ENCODE data around the gene STAU1. TPM values are rescaled to one million over a fixed set of nuclear protein-coding genes. Genes with fewer than 3 reads are reported as not detected.

Gene STAU1
- total and polyA plus RNA-seq, 7 donors = 51.9 to 110 (median 82.8) TPM

DNA sequence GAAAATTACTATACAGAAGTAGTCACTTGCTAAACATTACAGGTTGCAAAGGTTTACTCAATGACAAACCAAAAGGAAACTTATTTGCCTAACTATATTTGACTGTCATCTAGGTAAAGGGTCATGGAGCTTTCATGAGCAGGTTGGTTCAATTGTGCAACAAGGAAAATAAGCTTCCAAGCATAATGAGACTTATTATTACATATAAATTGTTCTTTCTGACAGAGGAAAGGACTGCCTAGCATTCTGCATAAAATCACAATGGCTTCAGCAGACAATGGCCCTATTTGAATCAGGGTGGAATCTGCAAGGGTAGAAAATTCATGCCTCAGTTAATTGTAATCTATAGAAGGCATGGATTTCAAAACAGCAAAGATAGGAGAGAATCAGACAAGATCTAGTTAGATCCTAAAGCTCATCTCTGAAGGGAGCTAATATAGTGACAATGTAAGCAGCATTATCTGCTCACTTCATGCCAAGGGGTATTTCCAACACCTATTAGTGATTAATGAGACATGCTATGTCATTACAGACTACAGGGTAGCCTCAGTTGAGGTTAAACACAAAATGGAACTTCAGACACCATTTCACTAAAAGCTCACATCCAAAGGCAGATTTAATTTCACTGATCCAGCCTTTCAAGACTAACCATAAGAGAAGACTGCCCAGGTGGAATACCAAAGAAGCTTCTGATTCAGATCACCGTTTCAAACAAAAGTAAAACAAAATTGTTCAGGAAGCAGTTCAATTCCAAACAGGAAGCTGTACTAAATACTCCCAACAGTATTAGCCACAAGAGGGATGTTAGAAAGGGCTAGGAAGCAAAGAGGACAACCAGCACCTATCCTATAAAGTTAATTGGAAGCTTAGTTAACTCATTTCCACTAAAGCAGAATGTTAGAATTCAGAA, 8.5 kb downstream of the STAU1 start:
- intact Hi-C loops (cut with DNase I) = no loop called here
- TF ChIP-seq EP300 (IDR thresholded peaks at IDR 0.05) (no peak), POLR2A (IDR thresholded peaks at IDR 0.05) (no peak)
- TF ChIP-seq, protein P1, sequence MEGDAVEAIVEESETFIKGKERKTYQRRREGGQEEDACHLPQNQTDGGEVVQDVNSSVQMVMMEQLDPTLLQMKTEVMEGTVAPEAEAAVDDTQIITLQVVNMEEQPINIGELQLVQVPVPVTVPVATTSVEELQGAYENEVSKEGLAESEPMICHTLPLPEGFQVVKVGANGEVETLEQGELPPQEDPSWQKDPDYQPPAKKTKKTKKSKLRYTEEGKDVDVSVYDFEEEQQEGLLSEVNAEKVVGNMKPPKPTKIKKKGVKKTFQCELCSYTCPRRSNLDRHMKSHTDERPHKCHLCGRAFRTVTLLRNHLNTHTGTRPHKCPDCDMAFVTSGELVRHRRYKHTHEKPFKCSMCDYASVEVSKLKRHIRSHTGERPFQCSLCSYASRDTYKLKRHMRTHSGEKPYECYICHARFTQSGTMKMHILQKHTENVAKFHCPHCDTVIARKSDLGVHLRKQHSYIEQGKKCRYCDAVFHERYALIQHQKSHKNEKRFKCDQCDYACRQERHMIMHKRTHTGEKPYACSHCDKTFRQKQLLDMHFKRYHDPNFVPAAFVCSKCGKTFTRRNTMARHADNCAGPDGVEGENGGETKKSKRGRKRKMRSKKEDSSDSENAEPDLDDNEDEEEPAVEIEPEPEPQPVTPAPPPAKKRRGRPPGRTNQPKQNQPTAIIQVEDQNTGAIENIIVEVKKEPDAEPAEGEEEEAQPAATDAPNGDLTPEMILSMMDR (IDR thresholded peaks at IDR 0.05) = no peak
- Histone ChIP-seq H3K27me3 (no peaks in the 10 kb centered on the region), H3K9me3 (no peaks in the 10 kb centered on the region), H3K4me3 (no peak overlapping the region), H3K36me3 (no peaks in the 10 kb centered on the region), H3K4me1 (peaks cover 0 to 65% (median 54%) of the 10 kb centered on the region in 4 donors), H3K27ac (peak overlapping the region in 1 of 4 donors; percentile 8)
- DNase-seq = no peak
- 18 to 20% methylated on average over 1 of the region's 1 CpG for WGBS, 2 donors

GRCh38 chr20:49174183-49174582, 14.0 kb downstream of the STAU1 start:
- Histone ChIP-seq H3K27ac (no peak overlapping the region), H3K36me3 (no peaks in the 10 kb centered on the region), H3K4me3 (no peak overlapping the region), H3K9me3 (no peaks in the 10 kb centered on the region), H3K27me3 (no peaks in the 10 kb centered on the region), H3K4me1 (peaks cover 0 to 38% (median 27%) of the 10 kb centered on the region in 4 donors)
- WGBS, 2 donors = 94 to 95% methylated on average over 6 of the region's 6 CpGs
- TF ChIP-seq, protein P1 (IDR thresholded peaks at IDR 0.05) = no peak
- intact Hi-C loops (cut with DNase I) = no loop called here
- no peak for DNase-seq

GRCh38 chr20:49172413-49172812, 15.7 kb downstream of the STAU1 start:
- no peak for DNase-seq
- peaks cover 0 to 51% (median 38%) of the 10 kb centered on the region in 4 donors for H3K4me1 ChIP-seq
- 20 to 28% methylated on average over 1 of the region's 1 CpG for WGBS, 2 donors
- no peak for TF ChIP-seq POLR2AphosphoS5 (IDR thresholded peaks at IDR 0.05)
- TF ChIP-seq, protein P1 (IDR thresholded peaks at IDR 0.05) = no peak
- H3K36me3 ChIP-seq = no peaks in the 10 kb centered on the region
- H3K9me3 ChIP-seq = no peaks in the 10 kb centered on the region
- H3K27me3 ChIP-seq = no peaks in the 10 kb centered on the region
- intact Hi-C loops (cut with DNase I) = no loop called here
- no peak overlapping the region for H3K27ac ChIP-seq
- no peak overlapping the region for H3K4me3 ChIP-seq

DNA sequence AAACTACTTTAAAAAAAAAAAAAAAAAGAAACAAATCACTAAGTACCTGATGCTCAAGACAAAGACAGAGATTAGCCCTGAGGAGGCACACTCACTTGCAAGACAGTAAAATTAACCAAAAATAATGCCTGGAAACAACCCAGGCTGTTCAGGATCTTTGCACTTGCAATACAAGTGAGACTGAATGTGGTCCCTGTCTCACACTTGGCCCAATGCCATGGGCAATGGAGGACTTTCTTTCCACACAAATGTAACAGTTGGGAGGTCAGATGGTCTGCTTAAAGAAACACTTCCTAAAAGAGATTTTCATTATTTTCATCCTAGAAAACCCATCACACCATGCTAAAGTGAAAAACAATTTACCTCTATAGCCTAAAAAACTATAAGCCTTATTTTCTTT, 16.2 kb downstream of the STAU1 start:
- TF ChIP-seq EP300 (IDR thresholded peaks at IDR 0.05) (no peak), POLR2AphosphoS5 (IDR thresholded peaks at IDR 0.05) (no peak), POLR2A (IDR thresholded peaks at IDR 0.05) (no peak)
- TF ChIP-seq, protein P1 (IDR thresholded peaks at IDR 0.05) = no peak
- DNase-seq = peak; percentile 74
- Histone ChIP-seq H3K4me1 (peaks cover 0 to 53% (median 38%) of the 10 kb centered on the region in 4 donors), H3K9me3 (no peaks in the 10 kb centered on the region), H3K27me3 (no peaks in the 10 kb centered on the region), H3K4me3 (no peak overlapping the region), H3K36me3 (no peaks in the 10 kb centered on the region), H3K27ac (no peak overlapping the region)
- intact Hi-C loops (cut with DNase I) = no loop called here

GRCh38 chr20:49170714-49171113, 17.4 kb downstream of the STAU1 start:
- Histone ChIP-seq H3K27me3 (no peaks in the 10 kb centered on the region), H3K36me3 (peaks cover 0 to 5% (median under 1%) of the 10 kb centered on the region in 4 donors), H3K27ac (no peak overlapping the region), H3K9me3 (no peaks in the 10 kb centered on the region), H3K4me3 (no peak overlapping the region), H3K4me1 (peaks cover 0 to 49% (median 40%) of the 10 kb centered on the region in 4 donors)
- DNase-seq = no peak
- intact Hi-C loops (cut with DNase I) = no loop called here
- no peak for TF ChIP-seq EP300 (IDR thresholded peaks at IDR 0.05)
- no peak for TF ChIP-seq POLR2A (IDR thresholded peaks at IDR 0.05)
- TF ChIP-seq, protein P1 (IDR thresholded peaks at IDR 0.05) = no peak
- TF ChIP-seq POLR2AphosphoS5 (IDR thresholded peaks at IDR 0.05) = no peak
- WGBS, 2 donors = 96% methylated on average over 2 of the region's 2 CpGs

Measured in sigmoid colon (tissue), 7 donors.